ENCODE results near the gene CELSR1. TPM values are rescaled to one million over a fixed set of nuclear protein-coding genes. Genes with fewer than 3 reads are reported as not detected.

Gene CELSR1
- total RNA-seq, 1 donor from 2014 or later, result 18.8 TPM

GRCh38 chr22:46346680-46347405 lies 190.6 kb downstream of the CELSR1 start:
- H3K9me3 Mint-ChIP-seq, result no peaks in the 10 kb centered on the region
- no peaks in the 10 kb centered on the region for H3K4me1 Mint-ChIP-seq
- no peak overlapping the region for H3K27ac Mint-ChIP-seq
- H3K27me3 Mint-ChIP-seq (ENCODE audit: low read depth), result no peaks in the 10 kb centered on the region
- DNase-seq (ENCODE audit: low spot score in 2 of 2, unreplicated experiment in 2 of 2), result no peak
- no peak overlapping the region for H3K4me3 Mint-ChIP-seq
- H3K36me3 Mint-ChIP-seq, result peaks cover 32% of the 10 kb centered on the region
- no peak for TF ChIP-seq CTCF (IDR thresholded peaks at IDR 0.05; ENCODE audit: unreplicated experiment)

- no peak for TF ChIP-seq CTCF (IDR thresholded peaks at IDR 0.05; ENCODE audit: unreplicated experiment)
- no peaks in the 10 kb centered on the region for H3K27me3 Mint-ChIP-seq (ENCODE audit: low read depth)
- no peak overlapping the region for H3K27ac Mint-ChIP-seq
- no peak for DNase-seq (ENCODE audit: low spot score in 2 of 2, unreplicated experiment in 2 of 2)
- H3K9me3 Mint-ChIP-seq, result no peaks in the 10 kb centered on the region
- H3K4me3 Mint-ChIP-seq, result no peak overlapping the region
- H3K36me3 Mint-ChIP-seq, result peaks cover 33% of the 10 kb centered on the region
- H3K4me1 Mint-ChIP-seq, result peaks cover 10% of the 10 kb centered on the region
These were observed 196.7 kb downstream of the CELSR1 start for GRCh38 chr22:46340676-46341075.

GRCh38 chr22:46339956-46340355 lies 197.5 kb downstream of the CELSR1 start:
- Mint-ChIP-seq H3K4me1 (peaks cover 13% of the 10 kb centered on the region), H3K9me3 (no peaks in the 10 kb centered on the region), H3K36me3 (peaks cover 31% of the 10 kb centered on the region), H3K27ac (no peak overlapping the region), H3K27me3 (ENCODE audit: low read depth) (no peaks in the 10 kb centered on the region), H3K4me3 (no peak overlapping the region)
- no peak for DNase-seq (ENCODE audit: low spot score in 2 of 2, unreplicated experiment in 2 of 2)
- TF ChIP-seq CTCF (IDR thresholded peaks at IDR 0.05; ENCODE audit: unreplicated experiment), result no peak

GRCh38 chr22:46338636-46339035 lies 198.8 kb downstream of the CELSR1 start:
- Mint-ChIP-seq H3K4me1 (peaks cover 16% of the 10 kb centered on the region), H3K9me3 (no peaks in the 10 kb centered on the region), H3K27me3 (ENCODE audit: low read depth) (no peaks in the 10 kb centered on the region), H3K27ac (no peak overlapping the region), H3K36me3 (peaks cover 31% of the 10 kb centered on the region), H3K4me3 (no peak overlapping the region)
- TF ChIP-seq CTCF (IDR thresholded peaks at IDR 0.05; ENCODE audit: unreplicated experiment), result no peak
- no peak for DNase-seq (ENCODE audit: low spot score in 2 of 2, unreplicated experiment in 2 of 2)

GRCh38 chr22:46337870-46338269 lies 199.6 kb downstream of the CELSR1 start:
- no peak for DNase-seq (ENCODE audit: low spot score in 2 of 2, unreplicated experiment in 2 of 2)
- Mint-ChIP-seq H3K4me3 (no peak overlapping the region), H3K4me1 (peaks cover 16% of the 10 kb centered on the region), H3K36me3 (peaks cover 28% of the 10 kb centered on the region), H3K27ac (no peak overlapping the region), H3K9me3 (no peaks in the 10 kb centered on the region), H3K27me3 (ENCODE audit: low read depth) (no peaks in the 10 kb centered on the region)
- TF ChIP-seq CTCF (IDR thresholded peaks at IDR 0.05; ENCODE audit: unreplicated experiment), result no peak
